SK-N-MC (cell line): ENCODE data around the gene AFAP1.

ENCODE experiments used
- DNase-seq: peaks from one replicate; pipeline ENCODE4 v3.0.0-alpha.2; 2011; ENCODE audit warnings: low read depth, low spot score
- H3K27ac ChIP-seq: fragments of 200-600 bp; sonication (generic); 2 replicates; pipeline ENCODE4 v1.5.1; 2016; ENCODE audit warnings: mixed run types
- H3K36me3 ChIP-seq: fragments of 200-600 bp; sonication (generic); 2 replicates; pipeline ENCODE4 v1.6.1; 2017; ENCODE audit warnings: antibody characterized with exemption, low read length, mixed read lengths; ENCODE audit not compliant: insufficient read depth
- H3K4me3 ChIP-seq: fragments of 200-600 bp; sonication (generic); 2 replicates; pipeline ENCODE4 v1.5.1; 2016
- H3K9ac ChIP-seq: fragments of 200-600 bp; sonication (generic); 2 replicates; pipeline ENCODE4 v1.8.0; 2017; ENCODE audit warnings: mixed run types, mixed read lengths; ENCODE audit not compliant: insufficient read length
- H3K9me3 ChIP-seq: fragments of 200-600 bp; sonication (generic); 2 replicates; pipeline ENCODE4 v1.6.1; 2017; ENCODE audit warnings: low read depth, mild to moderate bottlenecking, antibody characterized with exemption, low read length, moderate library complexity, mixed read lengths
- EZH2 ChIP-seq: fragments of 200-600 bp; sonication (generic); IDR thresholded peaks from one replicate; pipeline ENCODE4 v1.6.1; 2017; ENCODE audit warnings: antibody characterized with exemption
- FOXP2 ChIP-seq: optimal IDR thresholded peaks from 2 replicates; pipeline ENCODE3; 2011; ENCODE audit warnings: mild to moderate bottlenecking, moderate library complexity; ENCODE audit not compliant: insufficient read depth; ENCODE audit errors: extremely low read length, control extremely low read depth
- POLR2AphosphoS5 ChIP-seq: IDR thresholded peaks from 2 replicates; pipeline ENCODE4 v1.6.1; 2012; ENCODE audit warnings: mild to moderate bottlenecking, low read depth, low read length, borderline replicate concordance

Gene AFAP1

GRCh38 chr4:7711307-7711963, 228.2 kb downstream of the AFAP1 start:
- DNase-seq = no peak
- H3K9me3 ChIP-seq = no peaks in the 10 kb centered on the region
- H3K9ac ChIP-seq = no peak overlapping the region
- H3K4me3 ChIP-seq = no peak overlapping the region
- H3K27ac ChIP-seq = no peak overlapping the region
- TF ChIP-seq FOXP2 = no peak
- TF ChIP-seq POLR2AphosphoS5 = no peak
- no peak for TF ChIP-seq EZH2
- no peaks in the 10 kb centered on the region for H3K36me3 ChIP-seq

GRCh38 chr4:7710576-7711306, 228.9 kb downstream of the AFAP1 start:
- H3K4me3 ChIP-seq = no peak overlapping the region
- no peaks in the 10 kb centered on the region for H3K9me3 ChIP-seq
- no peaks in the 10 kb centered on the region for H3K36me3 ChIP-seq
- H3K9ac ChIP-seq = no peak overlapping the region
- no peak for DNase-seq
- TF ChIP-seq FOXP2 (no peak), POLR2AphosphoS5 (no peak), EZH2 (no peak)
- no peak overlapping the region for H3K27ac ChIP-seq

- TF ChIP-seq EZH2 (no peak), POLR2AphosphoS5 (no peak), FOXP2 (no peak)
- no peak for DNase-seq
- H3K9ac ChIP-seq = no peak overlapping the region
Measured at GRCh38 chr4:7710126-7710525, 229.5 kb downstream of the AFAP1 start.

DNA sequence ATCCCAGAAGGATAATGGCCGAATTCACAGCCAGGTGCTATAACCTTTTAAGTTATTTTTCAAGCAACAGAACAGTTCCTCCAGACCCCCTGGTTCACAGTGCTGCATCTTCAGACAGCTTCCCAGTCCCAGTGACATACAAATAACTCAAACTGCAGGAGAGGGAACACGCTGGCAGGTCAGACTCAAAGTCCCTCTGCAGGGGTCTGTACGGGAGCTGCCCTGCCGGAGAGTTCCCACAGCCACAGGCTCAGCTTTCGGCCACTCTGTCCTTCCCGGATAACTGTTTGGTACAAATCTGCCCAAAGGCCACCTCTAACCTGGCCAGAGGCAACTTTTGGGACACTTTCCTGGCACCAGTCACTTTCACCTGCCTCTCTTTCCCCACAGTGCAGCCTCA, 230.2 kb downstream of the AFAP1 start:
- no peak for TF ChIP-seq POLR2AphosphoS5
- no peak for TF ChIP-seq EZH2
- TF ChIP-seq FOXP2 = no peak
- Histone ChIP-seq H3K36me3 (no peaks in the 10 kb centered on the region), H3K9me3 (no peaks in the 10 kb centered on the region), H3K9ac (no peak overlapping the region), H3K27ac (no peak overlapping the region), H3K4me3 (no peak overlapping the region)
- DNase-seq = no peak

More at GRCh38 chr4:7710126-7710525, 229.5 kb downstream of the AFAP1 start:
- Histone ChIP-seq H3K9me3 (no peaks in the 10 kb centered on the region), H3K27ac (no peak overlapping the region), H3K4me3 (no peak overlapping the region), H3K36me3 (no peaks in the 10 kb centered on the region)

- DNase-seq = no peak
- Histone ChIP-seq H3K36me3 (no peaks in the 10 kb centered on the region), H3K9me3 (no peaks in the 10 kb centered on the region), H3K4me3 (no peak overlapping the region), H3K9ac (no peak overlapping the region), H3K27ac (no peak overlapping the region)
- TF ChIP-seq EZH2 = no peak
- TF ChIP-seq POLR2AphosphoS5 = no peak
- TF ChIP-seq FOXP2 = no peak
Measured at GRCh38 chr4:7708981-7709380, 230.7 kb downstream of the AFAP1 start.
